Activated gamma-delta T cell treated with Interleukin-2 at 50 U/mL for 16 hours (primary cell): ENCODE measurements around the gene MEP1B.
"Not testable (repeated sequence)": the region's sequence is repeated elsewhere in the genome, so short reads cannot be mapped to it uniquely, and the experiment has no call there.

Source experiments
- DNase-seq: peaks from one replicate; pipeline ENCODE4 v3.0.0-alpha.2; 2020

The MEP1B gene

GRCh38 chr18:32189790-32190189 is at the start of gene MEP1B:
Gene MEP1B (plus strand): TSS chr18:32190039. CDS start chr18:32190071, 32 bp downstream.
- no peak for DNase-seq

- DNase-seq: no peak
Observed at GRCh38 chr18:32148185-32148870, 41.5 kb upstream of the MEP1B start.

- DNase-seq: no peak
Observed at GRCh38 chr18:32152705-32153448, 37.0 kb upstream of the MEP1B start.

GRCh38 chr18:32156855-32157254 is 33.0 kb upstream of the MEP1B start:
- DNase-seq: no peak

GRCh38 chr18:32157580-32157979 is 32.3 kb upstream of the MEP1B start:
- no peak for DNase-seq

- DNase-seq: peak; percentile 67
Observed at GRCh38 chr18:32158108-32158624, 31.7 kb upstream of the MEP1B start.

GRCh38 chr18:32158631-32159030 is 31.2 kb upstream of the MEP1B start:
- not testable (repeated sequence) for DNase-seq

GRCh38 chr18:32160547-32160946 is 29.3 kb upstream of the MEP1B start:
- DNase-seq: no peak

- DNase-seq: no peak
Observed at GRCh38 chr18:32167980-32168730, 21.7 kb upstream of the MEP1B start.

- DNase-seq: no peak
Observed at GRCh38 chr18:32173654-32174053, 16.2 kb upstream of the MEP1B start.

- DNase-seq: no peak
Observed at GRCh38 chr18:32174719-32175118, 15.1 kb upstream of the MEP1B start.

- DNase-seq: no peak
Observed at GRCh38 chr18:32175265-32175664, 14.6 kb upstream of the MEP1B start.

- not testable (repeated sequence) for DNase-seq
Observed at GRCh38 chr18:32176745-32177144, 13.1 kb upstream of the MEP1B start.

- DNase-seq: no peak
Observed at GRCh38 chr18:32177530-32177929, 12.3 kb upstream of the MEP1B start.

GRCh38 chr18:32183503-32183902 is 6.3 kb upstream of the MEP1B start:
- no peak for DNase-seq

- no peak for DNase-seq
Observed at GRCh38 chr18:32190209-32190608, 370 bp downstream of the MEP1B start.

GRCh38 chr18:32195881-32196815 is 6.3 kb downstream of the MEP1B start:
- DNase-seq: no peak

GRCh38 chr18:32200766-32201165 is 10.9 kb downstream of the MEP1B start:
- no peak for DNase-seq

GRCh38 chr18:32201948-32202672 is 12.3 kb downstream of the MEP1B start:
- no peak for DNase-seq

- DNase-seq: no peak
Observed at GRCh38 chr18:32208023-32208422, 18.2 kb downstream of the MEP1B start.

GRCh38 chr18:32208577-32208976 is 18.7 kb downstream of the MEP1B start:
- no peak for DNase-seq
